Endodermal cell (in vitro differentiated cells): ENCODE data around the gene ZSWIM8. TPM values are rescaled to one million over a fixed set of nuclear protein-coding genes. Genes with fewer than 3 reads are reported as not detected.

ENCODE experiments used
- DNase-seq: peaks from one replicate; pipeline ENCODE4 v3.0.0-alpha.2; 2017
- H3K27ac ChIP-seq: 2 replicates; pipeline ENCODE4 v1.5.1; 2013; ENCODE audit warnings: mild to moderate bottlenecking, low read depth, low read length, moderate library complexity
- H3K27me3 ChIP-seq: 2 replicates; pipeline ENCODE4 v1.6.1; 2013; ENCODE audit warnings: mild to moderate bottlenecking, low read length, moderate library complexity; ENCODE audit not compliant: insufficient read depth, control insufficient read depth, poor library complexity, severe bottlenecking
- H3K36me3 ChIP-seq: 2 replicates; pipeline ENCODE4 v1.7.0; 2013; ENCODE audit warnings: mild to moderate bottlenecking, low read length, moderate library complexity; ENCODE audit not compliant: control insufficient read depth, insufficient read depth
- H3K4me1 ChIP-seq: one replicate; pipeline ENCODE4 v1.7.0; 2013; ENCODE audit warnings: low read length; ENCODE audit not compliant: control insufficient read depth, insufficient read depth
- H3K4me3 ChIP-seq: 2 replicates; pipeline ENCODE4 v1.5.1; 2013; ENCODE audit warnings: mild to moderate bottlenecking, low read length, moderate library complexity
- H3K9ac ChIP-seq: 2 replicates; pipeline ENCODE4 v1.6.1; 2013; ENCODE audit warnings: mild to moderate bottlenecking, low read length, moderate library complexity; ENCODE audit not compliant: poor library complexity, severe bottlenecking; ENCODE audit errors: extremely low read depth
- H3K9me3 ChIP-seq: 2 replicates; pipeline ENCODE4 v1.6.1; 2013; ENCODE audit warnings: mild to moderate bottlenecking, low read length, moderate library complexity; ENCODE audit not compliant: control insufficient read depth
- H3K27ac Mint-ChIP-seq: 2 replicates; pipeline ENCODE4 v1.8.0; 2020; ENCODE audit warnings: mixed read lengths
- H3K27me3 Mint-ChIP-seq: 2 replicates; pipeline ENCODE4 v1.8.0; 2021; ENCODE audit warnings: mild to moderate bottlenecking, mixed read lengths; ENCODE audit not compliant: insufficient read depth
- H3K36me3 Mint-ChIP-seq: 2 replicates; pipeline ENCODE4 v1.8.0; 2020; ENCODE audit warnings: low read depth, mixed read lengths
- H3K4me1 Mint-ChIP-seq: 2 replicates; pipeline ENCODE4 v1.8.0; 2020; ENCODE audit warnings: mixed read lengths
- H3K4me3 Mint-ChIP-seq: 2 replicates; pipeline ENCODE4 v1.8.0; 2020; ENCODE audit warnings: mild to moderate bottlenecking, moderate library complexity, mixed read lengths
- H3K9me3 Mint-ChIP-seq: 2 replicates; pipeline ENCODE4 v1.8.0; 2020; ENCODE audit warnings: mild to moderate bottlenecking, mixed read lengths
- CTCF ChIP-seq: fragments of 200-600 bp; sonication (generic); conservative IDR thresholded peaks from 2 replicates; pipeline ENCODE4 v1.5.0; 2021; ENCODE audit warnings: antibody characterized with exemption, mild to moderate bottlenecking
- WGBS, 2 experiments: methylation state at CpG; one replicate each; pipeline versions ENCODE4 v1.1.5 to v1.1.7; 2013; ENCODE audit warnings: missing lambda C conversion rate in 2 of 2, mixed read lengths in 1 of 2; ENCODE audit not compliant: insufficient coverage in 1 of 2, insufficient read length in 1 of 2; 5-methylcytosine and 5-hydroxymethylcytosine counted together
- total RNA-seq, 2 donors: library from RNA; stranded (reverse); fragmentation: NEBNext Ultra II Directional in 1 of 2; extraction: Animal tissue kit (Norgen Biotek cat#: 25700) in 1 of 2; gene quantifications; 2 replicates in 1 of 2; 3 replicates in 1 of 2; pipeline ENCODE4 v1.2.1, GENCODE V29; 2021

Gene ZSWIM8
- total RNA-seq, 2 donors from 2014 or later: 75.9 to 79.8 TPM

DNA sequence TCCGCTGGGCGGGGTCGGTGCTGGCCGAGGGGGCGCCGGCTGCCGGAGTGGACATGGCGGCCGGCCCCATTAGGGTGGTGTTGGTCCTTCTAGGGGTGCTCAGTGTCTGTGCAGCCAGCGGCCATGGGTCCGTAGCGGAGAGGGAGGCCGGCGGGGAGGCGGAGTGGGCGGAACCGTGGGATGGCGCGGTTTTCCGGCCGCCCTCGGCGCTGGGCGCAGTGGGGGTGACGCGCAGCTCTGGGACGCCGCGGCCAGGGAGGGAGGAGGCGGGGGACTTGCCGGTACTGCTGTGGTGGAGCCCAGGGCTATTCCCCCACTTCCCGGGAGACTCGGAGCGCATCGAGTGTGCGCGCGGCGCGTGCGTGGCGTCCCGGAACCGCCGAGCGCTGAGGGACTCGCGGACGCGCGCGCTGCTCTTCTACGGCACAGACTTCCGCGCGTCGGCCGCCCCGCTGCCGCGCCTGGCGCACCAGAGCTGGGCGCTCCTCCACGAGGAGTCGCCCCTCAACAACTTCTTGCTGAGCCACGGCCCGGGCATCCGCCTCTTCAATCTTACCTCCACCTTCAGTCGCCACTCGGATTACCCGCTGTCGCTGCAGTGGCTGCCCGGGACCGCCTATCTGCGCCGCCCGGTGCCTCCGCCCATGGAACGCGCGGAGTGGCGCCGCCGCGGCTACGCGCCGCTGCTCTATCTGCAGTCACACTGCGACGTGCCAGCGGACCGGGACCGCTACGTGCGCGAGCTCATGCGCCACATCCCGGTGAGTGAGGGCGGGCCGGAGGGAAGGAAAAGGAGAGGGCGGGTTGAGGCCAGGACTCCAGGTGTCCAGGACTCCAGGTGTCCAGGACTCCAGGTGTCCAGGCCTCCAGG lies 12.9 kb upstream of the ZSWIM8 start:
- TF ChIP-seq CTCF: no peak
- H3K4me3 Mint-ChIP-seq: peak overlapping the region; percentile 80
- no peaks in the 10 kb centered on the region for H3K9me3 Mint-ChIP-seq
- peak overlapping the region; percentile 86 for H3K4me3 ChIP-seq
- peak overlapping the region; percentile 62 for H3K9ac ChIP-seq
- peak overlapping the region; percentile 83 for H3K27ac Mint-ChIP-seq
- no peaks in the 10 kb centered on the region for H3K9me3 ChIP-seq
- peaks cover 6% of the 10 kb centered on the region for H3K4me1 ChIP-seq
- peak; percentile 92 for DNase-seq
- H3K27me3 Mint-ChIP-seq: no peaks in the 10 kb centered on the region
- WGBS, 2 experiments: 0 to 2% methylated on average over 17 to 101 of the region's 101 CpGs
- peaks cover 59% of the 10 kb centered on the region for H3K36me3 ChIP-seq
- H3K27ac ChIP-seq: peak overlapping the region; percentile 82
- H3K36me3 Mint-ChIP-seq: peaks cover 50% of the 10 kb centered on the region
- no peaks in the 10 kb centered on the region for H3K27me3 ChIP-seq
- H3K4me1 Mint-ChIP-seq: peaks cover 28% of the 10 kb centered on the region

- peaks cover 28% of the 10 kb centered on the region for H3K4me1 Mint-ChIP-seq
- peak overlapping the region; percentile 83 for H3K27ac Mint-ChIP-seq
- peak overlapping the region; percentile 86 for H3K4me3 ChIP-seq
- peak overlapping the region; percentile 62 for H3K9ac ChIP-seq
- no peaks in the 10 kb centered on the region for H3K9me3 ChIP-seq
- H3K27me3 ChIP-seq: no peaks in the 10 kb centered on the region
- TF ChIP-seq CTCF: no peak
- peak overlapping the region; percentile 80 for H3K4me3 Mint-ChIP-seq
- H3K36me3 Mint-ChIP-seq: peaks cover 46% of the 10 kb centered on the region
- DNase-seq: no peak
- H3K36me3 ChIP-seq: peaks cover 52% of the 10 kb centered on the region
- H3K27me3 Mint-ChIP-seq: no peaks in the 10 kb centered on the region
- H3K4me1 ChIP-seq: peaks cover 6% of the 10 kb centered on the region
- H3K9me3 Mint-ChIP-seq: no peaks in the 10 kb centered on the region
- 10 to 27% methylated on average over 14 to 29 of the region's 29 CpGs for WGBS, 2 experiments
- H3K27ac ChIP-seq: no peak overlapping the region
Measured at GRCh38 chr10:73773152-73773879, 12.1 kb upstream of the ZSWIM8 start.

GRCh38 chr10:73774637-73775036 lies 10.8 kb upstream of the ZSWIM8 start:
- H3K27ac Mint-ChIP-seq: no peak overlapping the region
- 61 to 67% methylated on average over 1 to 5 of the region's 5 CpGs for WGBS, 2 experiments
- no peak overlapping the region for H3K9ac ChIP-seq

More at GRCh38 chr10:73774637-73775036, 10.8 kb upstream of the ZSWIM8 start:
- DNase-seq: no peak
- H3K36me3 ChIP-seq: peaks cover 48% of the 10 kb centered on the region
- no peaks in the 10 kb centered on the region for H3K9me3 Mint-ChIP-seq
- peaks cover 28% of the 10 kb centered on the region for H3K4me1 Mint-ChIP-seq
- no peak for TF ChIP-seq CTCF
- H3K36me3 Mint-ChIP-seq: peaks cover 36% of the 10 kb centered on the region
- peak overlapping the region; percentile 13 for H3K4me3 Mint-ChIP-seq
- no peak overlapping the region for H3K27ac ChIP-seq
- H3K27me3 ChIP-seq: no peaks in the 10 kb centered on the region
- H3K9me3 ChIP-seq: no peaks in the 10 kb centered on the region
- peak overlapping the region; percentile 59 for H3K4me3 ChIP-seq
- H3K27me3 Mint-ChIP-seq: no peaks in the 10 kb centered on the region
- H3K4me1 ChIP-seq: peaks cover 6% of the 10 kb centered on the region
